Karpas-422 (cell line): Measurements from ENCODE around the gene SLC25A26. TPM values are rescaled to one million over a fixed set of nuclear protein-coding genes. Genes with fewer than 3 reads are reported as not detected.
"Not testable (repeated sequence)": the region's sequence is repeated elsewhere in the genome, so short reads cannot be mapped to it uniquely, and the experiment has no call there.

Source experiments
- DNase-seq: peaks from one replicate; pipeline ENCODE4 v3.0.0-alpha.2; 2015
- H2AFZ ChIP-seq: fragments of 200-600 bp; sonication (generic); 2 replicates; pipeline ENCODE4 v1.6.1; 2014; ENCODE audit warnings: antibody characterized with exemption, low read length, mixed read lengths
- H3K27ac ChIP-seq: fragments of 200-600 bp; sonication (generic); 2 replicates; pipeline ENCODE4 v1.5.1; 2014; ENCODE audit warnings: mild to moderate bottlenecking, low read length, moderate library complexity
- H3K27me3 ChIP-seq: fragments of 200-600 bp; sonication (generic); 2 replicates; pipeline ENCODE4 v1.6.1; 2014; ENCODE audit warnings: low read length, mixed read lengths
- H3K36me3 ChIP-seq: fragments of 200-600 bp; sonication (generic); 2 replicates; pipeline ENCODE4 v1.6.1; 2014; ENCODE audit warnings: low read length, mixed read lengths; ENCODE audit not compliant: insufficient read depth
- H3K4me1 ChIP-seq: fragments of 200-600 bp; sonication (generic); 2 replicates; pipeline ENCODE4 v1.6.1; 2014; ENCODE audit warnings: mild to moderate bottlenecking, low read length, mixed read lengths
- H3K4me2 ChIP-seq: fragments of 200-600 bp; sonication (generic); 2 replicates; pipeline ENCODE4 v1.6.1; 2014; ENCODE audit warnings: low read length, low read depth, mild to moderate bottlenecking; ENCODE audit not compliant: poor library complexity, severe bottlenecking
- H3K4me3 ChIP-seq: fragments of 200-600 bp; sonication (generic); 2 replicates; pipeline ENCODE4 v1.5.1; 2014; ENCODE audit warnings: mild to moderate bottlenecking, antibody characterized with exemption, low read length, mixed read lengths
- H3K79me2 ChIP-seq: fragments of 200-600 bp; sonication (generic); 2 replicates; pipeline ENCODE4 v1.6.1; 2014; ENCODE audit warnings: mild to moderate bottlenecking, low read length, mixed read lengths
- H3K9ac ChIP-seq: fragments of 200-600 bp; sonication (generic); 2 replicates; pipeline ENCODE4 v1.6.0; 2014; ENCODE audit warnings: low read length
- H3K9me2 ChIP-seq: fragments of 200-600 bp; sonication (generic), shearing (Covaris generic); replicated peaks from 2 replicates; pipeline ENCODE4 v1.6.0; 2014; ENCODE audit warnings: mild to moderate bottlenecking, low read length, moderate library complexity; ENCODE audit not compliant: insufficient read depth
- H3K9me3 ChIP-seq: fragments of 300-700, 200-600 bp; sonication (generic); 2 replicates; pipeline ENCODE4 v1.6.1; 2014; ENCODE audit warnings: low read length, mixed read lengths
- H4K20me1 ChIP-seq: fragments of 200-600 bp; sonication (generic); 2 replicates; pipeline ENCODE4 v1.6.1; 2014; ENCODE audit warnings: mild to moderate bottlenecking, antibody characterized with exemption, low read length, low read depth; ENCODE audit not compliant: insufficient read depth
- total RNA-seq: library from RNA; depleted of rRNA; stranded (reverse); fragments of >200 nt; shearing (Covaris generic); gene quantifications from 2 replicates; pipeline ENCODE4 v1.2.3, GENCODE V29; 2014; ENCODE audit warnings: low replicate concordance

The SLC25A26 gene
- total RNA-seq, 1 experiment from 2014 or later = 23.2 TPM

GRCh38 chr3:66298591-66298990 is 77.8 kb downstream of the SLC25A26 start:
- no peaks in the 10 kb centered on the region for H3K36me3 ChIP-seq
- no peak overlapping the region for H3K9ac ChIP-seq
- H3K27me3 ChIP-seq = no peaks in the 10 kb centered on the region
- H4K20me1 ChIP-seq = peaks cover 23% of the 10 kb centered on the region
- no peak overlapping the region for H3K27ac ChIP-seq
- DNase-seq = peak; percentile 36
- H3K9me3 ChIP-seq = no peaks in the 10 kb centered on the region
- H3K4me2 ChIP-seq = no peak overlapping the region
- H2AFZ ChIP-seq = no peak overlapping the region
- H3K4me1 ChIP-seq = peaks cover 17% of the 10 kb centered on the region
- H3K79me2 ChIP-seq = peaks cover 2% of the 10 kb centered on the region; the same call in 1 of the 2 replicates
- H3K9me2 ChIP-seq = no peaks in the 10 kb centered on the region
- H3K4me3 ChIP-seq = no peak overlapping the region

- H3K4me2 ChIP-seq, H3K27ac ChIP-seq: not testable (repeated sequence)
- peaks cover 17% of the 10 kb centered on the region for H3K4me1 ChIP-seq
Measured at GRCh38 chr3:66299085-66299484, 78.3 kb downstream of the SLC25A26 start.

GRCh38 chr3:66299891-66300290 is 79.1 kb downstream of the SLC25A26 start:
- no peak for DNase-seq
- Histone ChIP-seq H3K4me2 (no peak overlapping the region), H3K4me1 (peaks cover 17% of the 10 kb centered on the region), H3K79me2 (peaks cover 2% of the 10 kb centered on the region; the same call in 1 of the 2 replicates), H3K4me3 (no peak overlapping the region), H4K20me1 (peaks cover 25% of the 10 kb centered on the region), H3K9ac (no peak overlapping the region), H3K27me3 (no peaks in the 10 kb centered on the region), H3K9me3 (no peaks in the 10 kb centered on the region), H3K9me2 (no peaks in the 10 kb centered on the region), H3K27ac (no peak overlapping the region), H2AFZ (no peak overlapping the region), H3K36me3 (no peaks in the 10 kb centered on the region)

More at GRCh38 chr3:66299085-66299484, 78.3 kb downstream of the SLC25A26 start:
- not testable (repeated sequence) for H3K36me3 ChIP-seq, H3K4me3 ChIP-seq, H3K9ac ChIP-seq, H2AFZ ChIP-seq, H3K27me3 ChIP-seq, H3K79me2 ChIP-seq, DNase-seq, H3K9me3 ChIP-seq, H3K9me2 ChIP-seq
- H4K20me1 ChIP-seq = peaks cover 25% of the 10 kb centered on the region

- Histone ChIP-seq H3K36me3 (no peaks in the 10 kb centered on the region), H4K20me1 (peaks cover 25% of the 10 kb centered on the region), H3K9ac (no peak overlapping the region), H3K4me1 (peaks cover 17% of the 10 kb centered on the region), H3K4me3 (no peak overlapping the region), H3K27me3 (no peaks in the 10 kb centered on the region), H3K9me3 (no peaks in the 10 kb centered on the region), H3K9me2 (no peaks in the 10 kb centered on the region), H3K4me2 (no peak overlapping the region), H2AFZ (no peak overlapping the region), H3K27ac (no peak overlapping the region), H3K79me2 (peaks cover 2% of the 10 kb centered on the region; the same call in 1 of the 2 replicates)
- no peak for DNase-seq
Measured at GRCh38 chr3:66302288-66302687, 81.5 kb downstream of the SLC25A26 start.

GRCh38 chr3:66303491-66303901 is 82.7 kb downstream of the SLC25A26 start:
- no peak overlapping the region for H2AFZ ChIP-seq
- no peak overlapping the region for H3K27ac ChIP-seq
- peaks cover 17% of the 10 kb centered on the region; the same call in 1 of the 2 replicates for H4K20me1 ChIP-seq
- no peak overlapping the region for H3K4me2 ChIP-seq
- H3K9me2 ChIP-seq = no peaks in the 10 kb centered on the region
- H3K27me3 ChIP-seq = no peaks in the 10 kb centered on the region
- H3K79me2 ChIP-seq = peaks cover 2% of the 10 kb centered on the region; the same call in 1 of the 2 replicates
- H3K4me1 ChIP-seq = peaks cover 11% of the 10 kb centered on the region
- H3K9me3 ChIP-seq = no peaks in the 10 kb centered on the region
- no peak for DNase-seq
- no peaks in the 10 kb centered on the region for H3K36me3 ChIP-seq
- H3K4me3 ChIP-seq = no peak overlapping the region
- H3K9ac ChIP-seq = no peak overlapping the region

- peaks cover 2% of the 10 kb centered on the region; the same call in 1 of the 2 replicates for H3K79me2 ChIP-seq
- no peak overlapping the region for H2AFZ ChIP-seq
- H3K4me1 ChIP-seq = peaks cover 11% of the 10 kb centered on the region
- no peak overlapping the region for H3K4me3 ChIP-seq
- no peaks in the 10 kb centered on the region for H3K9me2 ChIP-seq
- H3K9me3 ChIP-seq = no peaks in the 10 kb centered on the region
- H3K4me2 ChIP-seq = no peak overlapping the region
- no peaks in the 10 kb centered on the region for H3K36me3 ChIP-seq
- H3K27me3 ChIP-seq = no peaks in the 10 kb centered on the region
- peaks cover 17% of the 10 kb centered on the region; the same call in 1 of the 2 replicates for H4K20me1 ChIP-seq
- H3K9ac ChIP-seq = no peak overlapping the region
- no peak for DNase-seq
- no peak overlapping the region for H3K27ac ChIP-seq
Measured at GRCh38 chr3:66304293-66304692, 83.5 kb downstream of the SLC25A26 start.

- H2AFZ ChIP-seq, H3K79me2 ChIP-seq, H3K9ac ChIP-seq, H3K27ac ChIP-seq, H3K9me3 ChIP-seq, H3K27me3 ChIP-seq, H3K9me2 ChIP-seq, H3K4me2 ChIP-seq, H3K36me3 ChIP-seq, DNase-seq, H3K4me3 ChIP-seq: not testable (repeated sequence)
- peaks cover 11% of the 10 kb centered on the region for H3K4me1 ChIP-seq
- H4K20me1 ChIP-seq = peaks cover 20% of the 10 kb centered on the region; the same call in 1 of the 2 replicates
Measured at GRCh38 chr3:66306086-66306485, 85.3 kb downstream of the SLC25A26 start.

- peaks cover 10% of the 10 kb centered on the region for H3K4me1 ChIP-seq
- not testable (repeated sequence) for H3K27ac ChIP-seq
Measured at GRCh38 chr3:66306991-66307390, 86.2 kb downstream of the SLC25A26 start.

More at GRCh38 chr3:66306991-66307390, 86.2 kb downstream of the SLC25A26 start:
- not testable (repeated sequence) for H3K9ac ChIP-seq, H3K4me2 ChIP-seq, H3K79me2 ChIP-seq, H3K36me3 ChIP-seq, H3K9me3 ChIP-seq, DNase-seq, H3K4me3 ChIP-seq, H3K27me3 ChIP-seq, H3K9me2 ChIP-seq, H2AFZ ChIP-seq
- peaks cover 20% of the 10 kb centered on the region; the same call in 1 of the 2 replicates for H4K20me1 ChIP-seq
